Thymus (tissue), 11 donors: ENCODE measurements around the gene SMCO3. TPM values are rescaled to one million over a fixed set of nuclear protein-coding genes. Genes with fewer than 3 reads are reported as not detected.
"Not testable (repeated sequence)": the region's sequence is repeated elsewhere in the genome, so short reads cannot be mapped to it uniquely, and the experiment has no call there.

Source experiments
- DNase-seq, 9 donors: peaks; one replicate each; pipeline ENCODE4 v3.0.0-alpha.2; 2013; ENCODE audit warnings: low spot score in 9 of 9, low read depth in 6 of 9, missing footprints in 1 of 9
- H3K27ac ChIP-seq, 2 donors: one replicate each; pipeline ENCODE4 v1.5.1; 2013; ENCODE audit warnings: control low read depth in 1 of 2, low read depth in 1 of 2, low read length in 1 of 2, mild to moderate bottlenecking in 1 of 2, moderate library complexity in 1 of 2
- H3K27me3 ChIP-seq, 2 donors: one replicate each; pipeline ENCODE4 v1.5.1; 2013; ENCODE audit warnings: low read length in 1 of 2; ENCODE audit not compliant: control insufficient read depth in 2 of 2, insufficient read depth in 1 of 2
- H3K36me3 ChIP-seq, 2 donors: one replicate each; pipeline ENCODE4 v1.5.1; 2013; ENCODE audit warnings: low read length in 1 of 2, mild to moderate bottlenecking in 1 of 2, moderate library complexity in 1 of 2; ENCODE audit not compliant: control insufficient read depth in 2 of 2, insufficient read depth in 2 of 2
- H3K4me1 ChIP-seq, 2 donors: one replicate each; pipeline ENCODE4 v1.5.1; 2013; ENCODE audit warnings: low read length in 2 of 2; ENCODE audit not compliant: control insufficient read depth in 2 of 2, insufficient read depth in 2 of 2
- H3K4me3 ChIP-seq, 2 donors: one replicate each; pipeline ENCODE4 v1.5.1; 2013; ENCODE audit warnings: low read length in 2 of 2, control low read depth in 1 of 2, mild to moderate bottlenecking in 1 of 2
- H3K9me3 ChIP-seq, 2 donors: one replicate each; pipeline ENCODE4 v1.5.1; 2013; ENCODE audit warnings: low read length in 1 of 2, mild to moderate bottlenecking in 1 of 2; ENCODE audit not compliant: control insufficient read depth in 2 of 2, insufficient read depth in 1 of 2
- WGBS: extraction: QIAGEN DNeasy Blood & Tissue Kit; methylation state at CpG from one replicate; pipeline ENCODE4 v1.1.7; 2013; 5-methylcytosine and 5-hydroxymethylcytosine counted together
- polyA plus RNA-seq: library from polyadenylated mRNA; stranded (reverse); fragments of 200-250 nt; gene quantifications from one replicate; pipeline ENCODE4 v1.2.3, GENCODE V29; 2013
- total RNA-seq: library from RNA; stranded (reverse); fragments of 120-200 nt; gene quantifications from one replicate; pipeline ENCODE4 v1.2.4, GENCODE V29; 2013
- donor health status: healthy.

SMCO3 gene
- total and polyA plus RNA-seq, 2 donors = 0.05 to 0.09 TPM

DNA sequence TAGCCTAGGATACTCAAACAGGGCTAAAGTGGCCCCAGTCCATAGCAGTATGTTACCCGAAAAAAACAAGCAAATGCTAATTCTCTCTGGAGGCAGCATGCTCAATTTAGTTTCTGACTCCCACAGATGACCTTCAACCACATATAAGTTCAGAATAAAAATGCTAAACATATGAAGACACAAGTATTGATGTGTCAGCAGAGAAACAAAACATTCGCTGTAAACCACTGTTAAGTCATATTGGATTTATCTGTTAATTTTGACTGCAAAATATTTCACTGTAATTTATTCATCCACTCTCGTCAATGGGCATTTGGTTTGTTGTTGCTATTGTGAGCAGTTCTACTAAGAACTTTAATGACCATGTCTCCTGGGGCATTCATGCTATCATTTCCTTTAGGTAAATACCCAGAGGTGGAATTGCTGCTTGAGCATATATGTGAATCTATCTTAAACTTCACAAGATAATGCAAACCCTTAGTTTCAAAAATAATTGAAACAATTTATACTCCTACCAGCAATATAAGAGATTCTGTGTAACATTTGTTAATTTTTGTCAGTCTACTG is 47.2 kb downstream of the SMCO3 start:
- peaks cover 7 to 9% of the 10 kb centered on the region in 2 donors for H3K4me1 ChIP-seq
- H3K36me3 ChIP-seq = peaks cover 0 to 3% of the 10 kb centered on the region in 2 donors
- no peaks in the 10 kb centered on the region for H3K27me3 ChIP-seq
- 98% methylated on average over 3 of the region's 3 CpGs for WGBS
- H3K4me3 ChIP-seq = no peak overlapping the region
- no peak for DNase-seq
- no peaks in the 10 kb centered on the region for H3K9me3 ChIP-seq
- no peak overlapping the region for H3K27ac ChIP-seq

- not testable (repeated sequence) for H3K4me3 ChIP-seq, H3K9me3 ChIP-seq, H3K36me3 ChIP-seq, DNase-seq, H3K27me3 ChIP-seq, H3K27ac ChIP-seq, H3K4me1 ChIP-seq
- 97% methylated on average over 3 of the region's 3 CpGs for WGBS
These were observed 48.0 kb downstream of the SMCO3 start for GRCh38 chr12:14766020-14766419.

DNA sequence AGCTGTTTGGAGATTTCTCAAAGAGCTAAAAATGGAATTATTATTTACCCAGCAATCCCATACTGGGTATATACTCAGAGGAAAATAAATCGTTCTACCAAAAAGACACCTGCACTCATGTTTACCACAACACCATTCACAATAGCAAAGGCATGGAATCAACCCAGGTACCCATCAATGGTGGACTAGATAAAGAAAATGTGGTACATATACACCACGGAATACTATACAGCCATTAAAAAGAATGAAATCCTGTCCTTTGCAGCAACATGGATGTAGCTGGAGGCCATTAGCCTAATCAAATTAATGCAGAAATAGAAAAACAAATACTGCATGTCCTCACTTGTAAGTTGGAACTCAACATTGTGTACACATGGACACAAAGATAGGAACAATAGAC is 48.6 kb downstream of the SMCO3 start:
- H3K36me3 ChIP-seq = peaks cover 0 to 3% of the 10 kb centered on the region in 2 donors
- DNase-seq = no peak
- no peak overlapping the region for H3K4me3 ChIP-seq
- peaks cover 0 to 8% of the 10 kb centered on the region in 2 donors for H3K9me3 ChIP-seq
- WGBS = 100% methylated on average over 2 of the region's 2 CpGs
- peaks cover 7 to 9% of the 10 kb centered on the region in 2 donors for H3K4me1 ChIP-seq
- H3K27me3 ChIP-seq = no peaks in the 10 kb centered on the region
- no peak overlapping the region for H3K27ac ChIP-seq

DNA sequence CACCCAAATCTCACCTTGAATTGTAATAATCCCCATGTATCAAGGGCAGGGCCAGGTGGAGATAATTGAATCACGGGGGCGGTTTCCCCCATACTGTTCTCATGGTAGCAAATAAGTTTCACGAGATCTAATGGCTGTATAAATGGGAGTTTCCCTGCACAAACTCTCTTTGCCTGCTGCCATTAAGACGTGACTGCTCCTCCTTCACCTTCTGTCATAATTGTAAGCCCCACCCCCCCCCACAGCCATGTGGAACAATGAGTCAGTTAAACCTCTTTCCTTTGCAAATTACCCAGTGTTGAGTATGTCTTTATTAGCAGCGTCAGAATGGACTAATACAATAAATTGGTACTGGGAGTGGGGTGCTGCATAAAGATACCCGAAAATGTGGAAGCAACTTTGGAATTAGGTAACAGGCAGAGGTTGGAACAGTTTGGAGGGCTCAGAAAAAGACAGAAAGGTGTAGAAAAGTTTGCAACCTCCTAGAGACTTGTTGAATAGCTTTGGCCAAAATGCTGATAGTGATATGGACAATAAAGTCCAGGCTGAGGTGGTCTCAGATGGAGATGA is 54.2 kb downstream of the SMCO3 start:
- DNase-seq, H3K27ac ChIP-seq, H3K4me1 ChIP-seq, H3K27me3 ChIP-seq, H3K4me3 ChIP-seq, H3K36me3 ChIP-seq, H3K9me3 ChIP-seq: not testable (repeated sequence)
- WGBS = 96% methylated on average over 6 of the region's 6 CpGs

DNA sequence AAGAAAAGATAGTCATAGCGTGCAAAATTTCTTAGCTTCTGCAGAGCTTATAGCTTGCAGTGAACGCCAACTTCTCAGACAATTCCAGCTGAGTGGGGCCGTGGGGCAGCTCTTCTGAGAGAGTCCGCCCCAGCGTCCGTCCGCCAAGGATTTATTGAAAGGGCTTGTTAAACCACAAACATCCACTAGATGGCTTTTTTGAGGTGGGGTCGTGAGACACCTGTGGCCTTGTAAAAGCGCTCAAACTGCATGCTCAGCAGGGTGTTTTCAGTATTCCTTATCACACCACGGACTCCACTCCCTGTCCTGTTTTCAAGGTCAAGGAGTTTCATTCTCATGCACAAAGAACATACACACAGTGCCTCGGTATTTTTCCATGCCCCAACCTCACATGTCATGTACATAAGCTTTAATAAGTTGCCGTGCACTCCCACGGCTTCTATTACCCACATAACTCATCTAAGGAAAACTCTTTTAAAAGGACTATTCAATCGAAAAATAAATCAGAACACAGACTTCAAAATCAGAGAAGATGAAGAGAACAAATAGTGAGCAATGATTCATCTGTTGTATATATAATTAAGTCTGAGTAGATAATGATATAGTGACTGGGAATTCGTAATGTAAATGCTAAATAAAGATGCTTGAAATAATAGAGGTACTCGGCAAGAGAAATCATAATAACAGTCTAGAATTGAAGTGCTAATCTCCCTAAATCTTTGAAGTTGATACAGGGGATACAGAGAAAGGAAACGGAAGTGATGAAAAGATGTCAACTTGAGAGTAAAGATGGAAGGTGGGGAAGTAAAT is 57.4 kb downstream of the SMCO3 start:
- H3K4me3 ChIP-seq = no peak overlapping the region
- H3K4me1 ChIP-seq = no peaks in the 10 kb centered on the region
- H3K27me3 ChIP-seq = no peaks in the 10 kb centered on the region
- H3K27ac ChIP-seq = no peak overlapping the region
- H3K9me3 ChIP-seq = peaks cover 0 to 8% of the 10 kb centered on the region in 2 donors
- 64% methylated on average over 17 of the region's 17 CpGs for WGBS
- no peaks in the 10 kb centered on the region for H3K36me3 ChIP-seq
- DNase-seq = peak in 2 of 9 donors; percentile 30 to 44

Other genes starting within 250 kb of the SMCO3 start
- gene PLBD1, start 246.3 kb downstream of the SMCO3 start, total RNA-seq = 9.5 TPM
- 6.5 TPM for gene PLBD1, start 246.3 kb downstream of the SMCO3 start, polyA plus RNA-seq
- under 0.01 TPM for gene GUCY2C, start 117.6 kb downstream of the SMCO3 start, total RNA-seq
- gene GUCY2C, start 117.6 kb downstream of the SMCO3 start, polyA plus RNA-seq = 0.14 TPM
- 9.2 TPM for gene WBP11, start 10.7 kb downstream of the SMCO3 start, total RNA-seq
- gene WBP11, start 10.7 kb downstream of the SMCO3 start, polyA plus RNA-seq = 24.5 TPM
- 1.4 TPM for gene C12orf60, start 10.5 kb downstream of the SMCO3 start, total RNA-seq
- gene C12orf60, start 10.5 kb downstream of the SMCO3 start, polyA plus RNA-seq = 2.2 TPM
- gene ART4, start 29.3 kb upstream of the SMCO3 start, total RNA-seq = 0.38 TPM
- 0.16 TPM for gene ART4, start 29.3 kb upstream of the SMCO3 start, polyA plus RNA-seq
- 14.5 TPM for gene MGP, start 71.7 kb upstream of the SMCO3 start, total RNA-seq
- 149 TPM for gene MGP, start 71.7 kb upstream of the SMCO3 start, polyA plus RNA-seq
- 1.3 TPM for gene ERP27, start 124.4 kb upstream of the SMCO3 start, total RNA-seq
- gene ERP27, start 124.4 kb upstream of the SMCO3 start, polyA plus RNA-seq = 4.4 TPM
- gene ARHGDIB, start 147.4 kb upstream of the SMCO3 start, total RNA-seq = 1,161 TPM
- 820 TPM for gene ARHGDIB, start 147.4 kb upstream of the SMCO3 start, polyA plus RNA-seq
- gene PDE6H, start 158.9 kb upstream of the SMCO3 start, total RNA-seq = 0.19 TPM
- gene PDE6H, start 158.9 kb upstream of the SMCO3 start, polyA plus RNA-seq = not detected